ENCODE measurements around the gene ANTKMT.

DNA sequence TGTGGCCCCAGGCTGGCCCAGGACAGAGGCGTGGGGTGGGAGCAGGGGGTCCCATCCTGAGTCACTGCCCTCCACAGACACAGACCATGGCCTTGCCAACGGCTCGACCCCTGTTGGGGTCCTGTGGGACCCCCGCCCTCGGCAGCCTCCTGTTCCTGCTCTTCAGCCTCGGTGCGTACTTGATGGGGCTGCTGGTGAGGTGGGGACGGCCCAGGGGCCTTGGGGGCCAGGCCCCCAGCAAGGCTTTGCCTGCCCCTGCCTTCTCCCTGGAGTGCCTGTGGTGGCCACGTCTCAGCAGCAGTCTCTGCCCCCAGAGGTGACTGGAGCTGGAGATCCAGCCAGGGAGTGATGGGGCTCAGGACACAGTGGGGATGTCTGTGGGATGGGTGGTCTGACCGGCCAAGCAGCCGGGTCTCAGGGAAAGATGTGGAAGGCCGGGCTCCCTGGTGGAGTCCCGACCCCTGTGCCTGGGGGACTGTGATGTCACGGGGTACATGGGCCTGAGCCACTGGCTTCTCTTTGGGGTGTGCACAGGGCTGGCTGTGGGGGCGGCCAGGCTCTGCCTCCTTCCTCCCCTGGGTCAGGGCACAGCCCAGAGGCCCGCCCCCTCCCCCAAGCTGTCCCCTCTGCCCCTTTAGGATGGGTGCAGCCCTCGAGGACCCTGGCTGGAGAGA is 41.8 kb downstream of the ANTKMT start:
- TF ChIP-seq, protein P1, sequence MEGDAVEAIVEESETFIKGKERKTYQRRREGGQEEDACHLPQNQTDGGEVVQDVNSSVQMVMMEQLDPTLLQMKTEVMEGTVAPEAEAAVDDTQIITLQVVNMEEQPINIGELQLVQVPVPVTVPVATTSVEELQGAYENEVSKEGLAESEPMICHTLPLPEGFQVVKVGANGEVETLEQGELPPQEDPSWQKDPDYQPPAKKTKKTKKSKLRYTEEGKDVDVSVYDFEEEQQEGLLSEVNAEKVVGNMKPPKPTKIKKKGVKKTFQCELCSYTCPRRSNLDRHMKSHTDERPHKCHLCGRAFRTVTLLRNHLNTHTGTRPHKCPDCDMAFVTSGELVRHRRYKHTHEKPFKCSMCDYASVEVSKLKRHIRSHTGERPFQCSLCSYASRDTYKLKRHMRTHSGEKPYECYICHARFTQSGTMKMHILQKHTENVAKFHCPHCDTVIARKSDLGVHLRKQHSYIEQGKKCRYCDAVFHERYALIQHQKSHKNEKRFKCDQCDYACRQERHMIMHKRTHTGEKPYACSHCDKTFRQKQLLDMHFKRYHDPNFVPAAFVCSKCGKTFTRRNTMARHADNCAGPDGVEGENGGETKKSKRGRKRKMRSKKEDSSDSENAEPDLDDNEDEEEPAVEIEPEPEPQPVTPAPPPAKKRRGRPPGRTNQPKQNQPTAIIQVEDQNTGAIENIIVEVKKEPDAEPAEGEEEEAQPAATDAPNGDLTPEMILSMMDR (conservative IDR thresholded peaks at IDR 0.05) = no peak
- no peak for TF ChIP-seq EZH2 (IDR thresholded peaks at IDR 0.05; ENCODE audit: low read depth)

All from PC-9 (cell line).